OCI-M1 (cell line): ENCODE data around the gene ATG4B.

ENCODE experiments used
- DNase-seq: peaks from one replicate; lab custom pipeline; 2025; lab: John Stamatoyannopoulos, UW

The ATG4B gene

GRCh38 chr2:241613017-241613780 is 24.3 kb upstream of the ATG4B start:
- DNase-seq: no peak

- no peak for DNase-seq
Observed at GRCh38 chr2:241615041-241615440, 22.5 kb upstream of the ATG4B start.

GRCh38 chr2:241615522-241616052 is 21.9 kb upstream of the ATG4B start:
- no peak for DNase-seq

GRCh38 chr2:241616168-241617125 is 21.0 kb upstream of the ATG4B start:
- no peak for DNase-seq

GRCh38 chr2:241617431-241618154 is 19.9 kb upstream of the ATG4B start:
- DNase-seq: no peak

GRCh38 chr2:241618296-241618805 is 19.1 kb upstream of the ATG4B start:
- DNase-seq: no peak

GRCh38 chr2:241618829-241619228 is 18.7 kb upstream of the ATG4B start:
- no peak for DNase-seq

- DNase-seq: no peak
Observed at GRCh38 chr2:241619597-241620418, 17.7 kb upstream of the ATG4B start.

- DNase-seq: no peak
Observed at GRCh38 chr2:241620419-241620769, 17.1 kb upstream of the ATG4B start.

- no peak for DNase-seq
Observed at GRCh38 chr2:241627675-241628074, 9.8 kb upstream of the ATG4B start.

- no peak for DNase-seq
Observed at GRCh38 chr2:241629762-241630435, 7.6 kb upstream of the ATG4B start.

- no peak for DNase-seq
Observed at GRCh38 chr2:241632478-241633325, 4.8 kb upstream of the ATG4B start.

GRCh38 chr2:241633561-241633960 is 3.9 kb upstream of the ATG4B start:
- DNase-seq: no peak

GRCh38 chr2:241635756-241636155 is 1.7 kb upstream of the ATG4B start:
- peak; percentile 59 for DNase-seq

- DNase-seq: peak; percentile 67
Observed at GRCh38 chr2:241636182-241637017, 1.1 kb upstream of the ATG4B start.

- DNase-seq: peak; percentile 53
Observed at GRCh38 chr2:241637795-241638660, 535 bp downstream of the ATG4B start.

GRCh38 chr2:241638940-241639339 is 1.4 kb downstream of the ATG4B start:
- no peak for DNase-seq

GRCh38 chr2:241639385-241639784 is 1.9 kb downstream of the ATG4B start:
- peak; percentile 1 for DNase-seq
